ENCODE results near the gene SLC4A3. TPM values are rescaled to one million over a fixed set of nuclear protein-coding genes. Genes with fewer than 3 reads are reported as not detected.

Gene SLC4A3
- total and polyA plus RNA-seq, 10 donors: 0.71 to 9.2 (median 3.0) TPM

GRCh38 chr2:219612577-219613286, 14.7 kb upstream of the SLC4A3 start:
- Histone ChIP-seq H3K27ac (no peak overlapping the region), H3K9me3 (no peaks in the 10 kb centered on the region), H3K4me3 (peak overlapping the region in 1 of 8 donors; percentile 1), H3K36me3 (peaks cover 0 to 88% (median 67%) of the 10 kb centered on the region in 6 donors), H3K27me3 (replicated peaks in 1 of 7) (no peaks in the 10 kb centered on the region), H3K4me1 (peaks cover 0 to 13% (median 6%) of the 10 kb centered on the region in 6 donors)
- intact Hi-C loops (cut with DNase I; ENCODE audit: low total_unique reads): no loop called here
- WGBS, 5 donors: 59 to 73% (median 71%) methylated on average over 13 to 15 of the region's 15 CpGs
- peak; percentile 86 for DNase-seq
- TF ChIP-seq CTCF (IDR thresholded peaks at IDR 0.05 in 8 of 11, conservative IDR thresholded peaks at IDR 0.05 in 3 of 11) (no peak), POLR2AphosphoS5 (IDR thresholded peaks at IDR 0.05) (peak; percentile 16 to 50 (median 19))

GRCh38 chr2:219613461-219614070, 13.9 kb upstream of the SLC4A3 start:
- Histone ChIP-seq H3K27ac (no peak overlapping the region), H3K27me3 (replicated peaks in 1 of 7) (no peaks in the 10 kb centered on the region), H3K4me3 (no peak overlapping the region), H3K36me3 (peaks cover 0 to 79% (median 60%) of the 10 kb centered on the region in 6 donors), H3K4me1 (peaks cover 0 to 13% (median 6%) of the 10 kb centered on the region in 6 donors), H3K9me3 (no peaks in the 10 kb centered on the region)
- intact Hi-C loops (cut with DNase I; ENCODE audit: low total_unique reads): no loop called here
- peak; percentile 66 for DNase-seq
- TF ChIP-seq CTCF (IDR thresholded peaks at IDR 0.05 in 8 of 11, conservative IDR thresholded peaks at IDR 0.05 in 3 of 11) (no peak), POLR2AphosphoS5 (IDR thresholded peaks at IDR 0.05) (no peak), POLR2A (IDR thresholded peaks at IDR 0.05) (no peak)
- 92 to 97% (median 95%) methylated on average over 8 to 10 of the region's 11 CpGs for WGBS, 5 donors

GRCh38 chr2:219614076-219614860, 13.2 kb upstream of the SLC4A3 start:
- peak; percentile 65 for DNase-seq
- no peak for TF ChIP-seq POLR2AphosphoS5 (IDR thresholded peaks at IDR 0.05)
- TF ChIP-seq POLR2A (IDR thresholded peaks at IDR 0.05): no peak
- TF ChIP-seq CTCF (IDR thresholded peaks at IDR 0.05 in 8 of 11, conservative IDR thresholded peaks at IDR 0.05 in 3 of 11): no peak
- no peak overlapping the region for H3K4me3 ChIP-seq
- H3K27ac ChIP-seq: no peak overlapping the region
- H3K27me3 ChIP-seq (replicated peaks in 1 of 7): no peaks in the 10 kb centered on the region
- intact Hi-C loops (cut with DNase I; ENCODE audit: low total_unique reads): no loop called here
- H3K9me3 ChIP-seq: no peaks in the 10 kb centered on the region
- H3K36me3 ChIP-seq: peaks cover 0 to 72% (median 53%) of the 10 kb centered on the region in 6 donors
- peaks cover 0 to 13% (median 6%) of the 10 kb centered on the region in 6 donors for H3K4me1 ChIP-seq
- WGBS, 5 donors: 94 to 97% (median 95%) methylated on average over 11 of the region's 11 CpGs

Data from spleen (tissue), 11 donors.